ENCODE data around the gene ARHGEF2. TPM values are rescaled to one million over a fixed set of nuclear protein-coding genes. Genes with fewer than 3 reads are reported as not detected.

The ARHGEF2 gene
- polyA plus RNA-seq, 10 donors = 97.7 to 165 (median 139) TPM

- no peak for DNase-seq
Observed at GRCh38 chr1:155913969-155914757, 64.2 kb downstream of the ARHGEF2 start.

DNA sequence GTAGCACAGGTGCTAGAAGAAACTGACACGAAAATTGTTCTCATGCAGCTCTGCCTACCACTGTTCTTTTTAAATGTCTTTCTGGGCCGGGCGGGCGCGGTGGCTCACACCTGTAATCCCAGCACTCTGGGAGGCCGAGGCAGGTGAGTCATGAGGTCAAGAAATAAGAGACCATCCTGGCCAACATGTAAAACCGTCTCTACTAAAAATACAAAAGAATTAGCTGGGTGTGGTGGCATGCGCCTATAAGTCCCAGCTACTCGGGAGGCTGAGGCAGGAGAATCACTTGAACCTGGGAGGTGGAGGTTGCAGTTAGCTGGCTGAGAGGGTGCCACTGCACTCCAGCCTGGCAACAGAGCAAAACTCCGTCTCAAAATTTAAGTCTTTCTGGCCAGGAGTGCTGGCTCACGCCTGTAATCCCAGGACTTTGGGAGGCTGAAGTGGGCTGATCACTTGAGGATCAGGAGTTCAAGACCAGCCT, 66.3 kb downstream of the ARHGEF2 start:
- no peak for DNase-seq

DNA sequence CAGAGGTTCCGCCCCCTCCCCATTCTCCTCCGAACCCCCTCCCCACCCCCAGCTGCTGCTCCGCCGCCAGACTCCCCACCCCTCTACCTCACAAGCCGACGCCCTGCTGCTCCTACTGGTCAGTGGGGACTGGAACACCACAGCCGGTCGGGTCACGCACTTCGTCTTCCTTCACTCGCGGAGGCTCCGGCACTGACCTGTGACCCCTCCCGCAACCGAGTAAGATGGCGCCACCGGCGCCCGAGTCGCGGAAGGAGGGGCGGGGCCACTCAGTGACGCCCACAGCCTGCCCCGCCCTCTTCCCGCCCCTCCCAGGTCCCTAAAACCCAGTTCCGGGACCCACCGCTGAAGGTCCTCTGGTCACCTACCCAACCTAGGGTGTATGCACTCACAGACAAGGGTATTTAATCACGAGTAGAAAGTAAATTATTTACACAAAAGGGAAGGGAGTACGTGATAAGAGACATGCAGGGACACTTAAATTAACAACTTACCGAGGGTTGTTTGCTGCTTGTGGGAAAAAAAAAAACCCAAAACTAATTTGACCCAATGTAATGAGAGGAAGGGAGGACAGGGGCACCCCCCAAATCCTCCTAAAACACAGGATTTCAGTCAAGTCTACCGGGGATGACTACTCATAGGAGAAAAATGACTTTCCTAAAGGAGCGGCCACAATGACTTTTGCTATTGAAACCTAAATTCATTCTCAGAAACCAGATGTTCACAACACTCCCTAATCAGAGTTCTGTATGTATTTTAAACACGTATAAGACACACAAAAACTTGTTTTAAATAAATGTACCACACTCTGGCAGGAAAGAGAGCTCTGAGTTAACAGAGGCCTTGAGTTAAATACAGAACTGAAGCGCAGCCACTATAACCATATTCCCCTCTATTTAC, 66.9 kb downstream of the ARHGEF2 start, which contains the start of gene RIT1:
TSS of gene RIT1 (minus strand) at position 194 of the 900 bp plus-strand sequence. CDS start 588 bp downstream, outside the sequence.
- DNase-seq = peak; percentile 80 to 94 (median 90)

GRCh38 chr1:155910621-155911121, 67.7 kb downstream of the ARHGEF2 start:
- DNase-seq = peak in 1 of 3 donors; percentile 68

GRCh38 chr1:155909894-155910293, 68.5 kb downstream of the ARHGEF2 start:
- peak in 1 of 3 donors; percentile 19 for DNase-seq

DNA sequence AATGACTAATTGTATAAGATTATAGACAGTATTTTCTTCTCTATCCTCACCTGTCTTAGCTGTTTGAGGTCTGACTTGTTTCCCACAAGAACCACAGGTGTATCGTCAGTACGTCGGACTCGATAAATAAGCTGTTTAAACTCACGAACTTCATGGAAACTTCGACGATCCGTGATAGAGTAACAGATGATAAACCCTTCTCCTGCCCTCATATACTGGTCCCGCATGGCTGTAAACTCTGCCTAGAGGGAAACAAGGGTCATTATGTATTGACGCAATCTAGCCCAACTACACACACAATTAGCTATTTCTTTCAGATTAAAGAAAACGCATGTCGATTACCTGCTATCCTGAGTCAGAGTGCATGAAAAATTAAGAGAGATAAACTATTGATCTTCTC, 74.1 kb downstream of the ARHGEF2 start:
- no peak for DNase-seq

GRCh38 chr1:155900161-155900560, 78.2 kb downstream of the ARHGEF2 start:
- DNase-seq = no peak

DNA sequence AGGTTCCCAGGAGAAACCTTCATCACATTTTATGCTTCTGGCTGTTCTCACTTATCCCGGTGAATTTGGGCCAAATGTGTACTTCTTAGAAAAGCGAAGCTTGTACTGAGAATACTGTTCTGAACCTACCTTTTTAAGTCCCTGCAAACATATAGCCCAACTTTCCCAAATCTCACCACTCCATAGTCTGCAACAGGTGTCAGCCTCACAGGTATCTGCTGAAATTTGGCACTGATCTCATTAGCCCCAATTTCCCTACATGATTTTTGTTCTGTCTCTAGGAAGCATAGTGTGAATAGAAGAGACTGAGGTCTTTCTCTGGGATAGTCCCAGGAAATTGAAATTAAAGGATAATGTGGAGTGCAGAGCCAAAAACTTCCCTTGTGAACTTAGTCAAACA, 78.7 kb downstream of the ARHGEF2 start:
- DNase-seq = no peak

DNA sequence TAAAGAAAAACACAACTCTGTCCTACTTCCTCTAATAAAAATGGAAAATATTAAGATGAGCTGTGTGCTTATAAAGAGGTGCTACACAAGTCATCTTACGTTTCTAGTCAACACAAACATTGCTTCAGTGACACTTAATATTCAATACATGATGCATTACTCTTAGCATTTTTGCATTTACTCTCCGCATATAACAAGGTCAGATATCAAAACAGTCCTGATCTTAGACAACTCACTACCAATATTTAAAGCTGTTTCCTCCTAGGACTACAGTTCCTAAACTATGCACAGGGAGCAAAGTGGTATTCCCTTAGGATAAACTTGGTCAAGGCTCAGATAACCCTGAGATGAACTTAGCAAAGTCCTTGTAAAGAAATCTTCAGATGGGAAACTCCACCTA, 79.5 kb downstream of the ARHGEF2 start:
- no peak for DNase-seq

GRCh38 chr1:155897746-155898145, 80.6 kb downstream of the ARHGEF2 start:
- peak in 1 of 3 donors; percentile 22 for DNase-seq

Other genes with a start within 250 kb of the ARHGEF2 start
- gene GON4L, start 121.3 kb downstream of the ARHGEF2 start, polyA plus RNA-seq (ENCODE audit: insufficient read length in 10 of 10) = 10 to 100 TPM; 21.8 to 43.6 (median 30.3) TPM
- 10 to 100 TPM; 13.1 to 19.8 (median 16.1) TPM for gene SYT11, start 119.0 kb downstream of the ARHGEF2 start, polyA plus RNA-seq (ENCODE audit: insufficient read length in 10 of 10)
- gene RIT1, start 67.2 kb downstream of the ARHGEF2 start, polyA plus RNA-seq (ENCODE audit: insufficient read length in 10 of 10) = 10 to 100 TPM; 20.7 to 33.1 (median 25.6) TPM
- 10 to 100 TPM; 21.9 to 51.3 (median 30.2) TPM for gene KHDC4, start 44.1 kb downstream of the ARHGEF2 start, polyA plus RNA-seq (ENCODE audit: insufficient read length in 10 of 10)
- under 1 TPM in 3 of 10 donors, not detected in 7; 0.14 to 0.22 (median 0.16) TPM for gene RXFP4, start 36.9 kb downstream of the ARHGEF2 start, polyA plus RNA-seq (ENCODE audit: insufficient read length in 10 of 10)
- gene SSR2, start 42.4 kb upstream of the ARHGEF2 start, polyA plus RNA-seq (ENCODE audit: insufficient read length in 10 of 10) = 100 to 1,000 TPM; 212 to 298 (median 248) TPM
- gene UBQLN4, start 75.3 kb upstream of the ARHGEF2 start, polyA plus RNA-seq (ENCODE audit: insufficient read length in 10 of 10) = 10 to 100 TPM; 37.6 to 47.4 (median 43.0) TPM
- gene LAMTOR2, start 76.2 kb upstream of the ARHGEF2 start, polyA plus RNA-seq (ENCODE audit: insufficient read length in 10 of 10) = 10 to 100 TPM; 32.4 to 46.7 (median 36.3) TPM
- gene RAB25, start 82.6 kb upstream of the ARHGEF2 start, polyA plus RNA-seq (ENCODE audit: insufficient read length in 10 of 10) = 10 to 100 TPM in 2 of 10 donors, under 1 TPM in 6, not detected in 2; 0.26 to 11.7 (median 0.34) TPM
- gene MEX3A, start 103.9 kb upstream of the ARHGEF2 start, polyA plus RNA-seq (ENCODE audit: insufficient read length in 10 of 10) = 10 to 100 TPM; 10.8 to 30.7 (median 21.3) TPM
- 100 to 1,000 TPM; 244 to 379 (median 270) TPM for gene LMNA, start 136.2 kb upstream of the ARHGEF2 start, polyA plus RNA-seq (ENCODE audit: insufficient read length in 10 of 10)
- 1 to 10 TPM; 2.0 to 7.5 (median 3.3) TPM for gene SEMA4A, start 175.0 kb upstream of the ARHGEF2 start, polyA plus RNA-seq (ENCODE audit: insufficient read length in 10 of 10)
- 10 to 100 TPM; 10.2 to 14.4 (median 11.3) TPM for gene SLC25A44, start 215.6 kb upstream of the ARHGEF2 start, polyA plus RNA-seq (ENCODE audit: insufficient read length in 10 of 10)
- gene PMF1, start 234.5 kb upstream of the ARHGEF2 start, polyA plus RNA-seq (ENCODE audit: insufficient read length in 10 of 10) = 10 to 100 TPM; 33.6 to 46.0 (median 41.2) TPM